MM.1S (cell line): ENCODE measurements around the gene CCSER2.

Source experiments
- EZH2 ChIP-seq: fragments of 300-600 bp; sonication (generic); optimal IDR thresholded peaks from 2 replicates; pipeline ENCODE3; 2017; ENCODE audit warnings: low read depth, mild to moderate bottlenecking, antibody characterized with exemption, low read length, mixed read lengths
- EZH2phosphoT487 ChIP-seq: fragments of 300-600 bp; sonication (generic); IDR thresholded peaks from 2 replicates; pipeline ENCODE4 v1.6.1; 2018; ENCODE audit warnings: antibody characterized with exemption, low read length
- TF ChIP-seq, protein P1 (sequence below): fragments of 300-600 bp; sonication (generic); IDR thresholded peaks from 2 replicates; pipeline ENCODE4 v1.5.1; 2016; ENCODE audit warnings: antibody characterized with exemption, low read length, mixed read lengths

DNA sequence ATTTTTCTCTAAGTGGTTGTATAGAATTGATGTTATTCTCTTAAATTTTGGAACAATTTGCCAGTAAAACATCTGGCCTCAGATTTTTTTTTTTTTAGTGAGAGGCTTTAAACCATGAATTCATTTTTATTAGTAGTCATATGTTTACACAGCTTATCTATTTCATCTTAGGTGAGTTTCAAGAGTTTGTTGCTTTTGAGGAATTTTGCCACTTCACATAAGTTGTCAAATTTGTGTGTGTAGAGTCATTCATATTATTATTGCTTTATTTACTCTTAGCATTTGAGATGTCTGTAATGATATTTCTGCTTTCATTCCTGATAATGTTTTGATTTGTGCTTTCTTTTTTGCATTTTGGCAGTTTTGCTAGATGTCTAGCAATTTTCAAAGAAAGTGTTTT, 132.1 kb downstream of the CCSER2 start:
- TF ChIP-seq, protein P1, sequence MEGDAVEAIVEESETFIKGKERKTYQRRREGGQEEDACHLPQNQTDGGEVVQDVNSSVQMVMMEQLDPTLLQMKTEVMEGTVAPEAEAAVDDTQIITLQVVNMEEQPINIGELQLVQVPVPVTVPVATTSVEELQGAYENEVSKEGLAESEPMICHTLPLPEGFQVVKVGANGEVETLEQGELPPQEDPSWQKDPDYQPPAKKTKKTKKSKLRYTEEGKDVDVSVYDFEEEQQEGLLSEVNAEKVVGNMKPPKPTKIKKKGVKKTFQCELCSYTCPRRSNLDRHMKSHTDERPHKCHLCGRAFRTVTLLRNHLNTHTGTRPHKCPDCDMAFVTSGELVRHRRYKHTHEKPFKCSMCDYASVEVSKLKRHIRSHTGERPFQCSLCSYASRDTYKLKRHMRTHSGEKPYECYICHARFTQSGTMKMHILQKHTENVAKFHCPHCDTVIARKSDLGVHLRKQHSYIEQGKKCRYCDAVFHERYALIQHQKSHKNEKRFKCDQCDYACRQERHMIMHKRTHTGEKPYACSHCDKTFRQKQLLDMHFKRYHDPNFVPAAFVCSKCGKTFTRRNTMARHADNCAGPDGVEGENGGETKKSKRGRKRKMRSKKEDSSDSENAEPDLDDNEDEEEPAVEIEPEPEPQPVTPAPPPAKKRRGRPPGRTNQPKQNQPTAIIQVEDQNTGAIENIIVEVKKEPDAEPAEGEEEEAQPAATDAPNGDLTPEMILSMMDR: no peak
- TF ChIP-seq EZH2 (no peak), EZH2phosphoT487 (no peak)
